IMR-90 (cell line): Measurements from ENCODE around the gene MREG. TPM values are rescaled to one million over a fixed set of nuclear protein-coding genes. Genes with fewer than 3 reads are reported as not detected.

Source experiments
- ATAC-seq: fragments of 200-7000 bp; cut with Tn5 transposase; 2 replicates; pipeline ENCODE4 v1.9.1; 2020; ENCODE audit warnings: low read depth, mild to moderate bottlenecking, moderate library complexity
- BruUV-seq: library from RNA; stranded (reverse); fragments of 400-500 nt; replicated peaks from 2 replicates; lab custom pipeline; 2021; lab: Mats Ljungman, UMichigan
- CTCF ChIA-PET: fragments of 300-600 bp; formaldehyde crosslinking; extraction: SDS; loops from one replicate; lab custom pipeline; 2021; ENCODE audit warnings: antibody characterized with exemption; lab: Yijun Ruan, JAX
- POLR2A ChIA-PET: fragments of 300-600 bp; sonication (Branson Sonifier 250); formaldehyde crosslinking; loops from one replicate; lab custom pipeline; 2022; ENCODE audit warnings: antibody characterized with exemption; ENCODE audit not compliant: unreplicated experiment; lab: Charles Lee
- DNase-seq: peaks from one replicate; pipeline ENCODE4 v3.0.0; 2013
- H2AFZ ChIP-seq: replicated peaks from 2 replicates; pipeline ENCODE3; 2013; ENCODE audit warnings: low read length, mild to moderate bottlenecking; ENCODE audit not compliant: poor library complexity
- H2AK5ac ChIP-seq: 2 replicates; pipeline ENCODE4 v1.6.1; 2013; ENCODE audit warnings: low read depth, low read length, inconsistent platforms
- H2AK9ac ChIP-seq: replicated peaks from 2 replicates; pipeline ENCODE3; 2013; ENCODE audit warnings: mild to moderate bottlenecking, low read depth, low read length, moderate library complexity; ENCODE audit not compliant: poor library complexity
- H2BK120ac ChIP-seq: 2 replicates; pipeline ENCODE4 v1.6.1; 2013; ENCODE audit warnings: low read depth, low read length, inconsistent platforms
- H2BK15ac ChIP-seq: 3 replicates; pipeline ENCODE4 v1.6.1; 2013; ENCODE audit warnings: low read depth, low read length, inconsistent platforms
- H2BK20ac ChIP-seq: 2 replicates; pipeline ENCODE4 v1.6.1; 2013; ENCODE audit warnings: low read depth, mild to moderate bottlenecking, inconsistent platforms, low read length, moderate library complexity
- H2BK5ac ChIP-seq: 2 replicates; pipeline ENCODE4 v1.6.1; 2013; ENCODE audit warnings: mild to moderate bottlenecking, low read depth, low read length, inconsistent platforms; ENCODE audit not compliant: poor library complexity, severe bottlenecking
- H3K14ac ChIP-seq: replicated peaks from 2 replicates; pipeline ENCODE4 v1.6.1; 2013; ENCODE audit warnings: low read depth, low read length, inconsistent platforms
- H3K18ac ChIP-seq: 2 replicates; pipeline ENCODE4 v1.6.1; 2013; ENCODE audit warnings: low read depth, low read length, control low read depth
- H3K23ac ChIP-seq: 2 replicates; pipeline ENCODE4 v1.6.1; 2013; ENCODE audit warnings: low read depth, low read length, inconsistent platforms
- H3K27ac ChIP-seq: 2 replicates; pipeline ENCODE4 v1.5.1; 2013; ENCODE audit warnings: mild to moderate bottlenecking, control low read depth, low read length; ENCODE audit not compliant: insufficient read depth
- H3K27me3 ChIP-seq: 2 replicates; pipeline ENCODE4 v1.6.1; 2013; ENCODE audit warnings: low read length; ENCODE audit not compliant: control insufficient read depth, insufficient read depth
- H3K36me3 ChIP-seq: 2 replicates; pipeline ENCODE4 v1.6.1; 2013; ENCODE audit warnings: low read length, mixed read lengths; ENCODE audit not compliant: control insufficient read depth, insufficient read depth
- H3K4ac ChIP-seq: 2 replicates; pipeline ENCODE4 v1.6.1; 2013; ENCODE audit warnings: low read depth, low read length, inconsistent platforms
- H3K4me1 ChIP-seq: 2 replicates; pipeline ENCODE4 v1.6.1; 2013; ENCODE audit warnings: low read length, mixed read lengths; ENCODE audit not compliant: control insufficient read depth, insufficient read depth
- H3K4me2 ChIP-seq: 2 replicates; pipeline ENCODE4 v1.6.1; 2013; ENCODE audit warnings: low read depth, mild to moderate bottlenecking, control low read depth, low read length, moderate library complexity
- H3K4me3 ChIP-seq: 2 replicates; pipeline ENCODE4 v1.5.1; 2013; ENCODE audit warnings: low read depth, mild to moderate bottlenecking, control low read depth, low read length, moderate library complexity; ENCODE audit not compliant: insufficient read depth
- H3K56ac ChIP-seq: 2 replicates; pipeline ENCODE4 v1.6.1; 2013; ENCODE audit warnings: low read length, inconsistent platforms; ENCODE audit not compliant: insufficient read depth; ENCODE audit errors: extremely low read depth
- H3K79me1 ChIP-seq, 2 experiments: 2 replicates each; pipeline ENCODE4 v1.6.1; 2013; ENCODE audit warnings: low read length in 2 of 2, inconsistent platforms in 1 of 2, low read depth in 1 of 2
- H3K9ac ChIP-seq: 2 replicates; pipeline ENCODE4 v1.6.1; 2013; ENCODE audit warnings: low read depth, low read length, control low read depth
- H3K9me1 ChIP-seq: 2 replicates; pipeline ENCODE4 v1.6.1; 2013; ENCODE audit warnings: low read length, inconsistent platforms; ENCODE audit not compliant: insufficient read depth
- H3K9me3 ChIP-seq: 2 replicates; pipeline ENCODE4 v1.6.1; 2013; ENCODE audit warnings: low read length; ENCODE audit not compliant: control insufficient read depth, insufficient read depth
- H4K20me1 ChIP-seq: 2 replicates; pipeline ENCODE4 v1.6.1; 2013; ENCODE audit warnings: low read length, inconsistent platforms; ENCODE audit not compliant: insufficient read depth
- H4K5ac ChIP-seq: 2 replicates; pipeline ENCODE4 v1.6.1; 2013; ENCODE audit warnings: mild to moderate bottlenecking, low read depth, low read length, control low read depth
- H4K8ac ChIP-seq, 2 experiments: 2 replicates each; pipeline ENCODE4 v1.6.1; 2013; ENCODE audit warnings: low read depth in 2 of 2, low read length in 2 of 2, control low read depth in 1 of 2, inconsistent platforms in 1 of 2
- H4K91ac ChIP-seq: 2 replicates; pipeline ENCODE4 v1.6.1; 2013; ENCODE audit warnings: low read depth, low read length, inconsistent platforms; ENCODE audit not compliant: insufficient read depth
- BHLHE40 ChIP-seq: fragments of 150-350 bp; IDR thresholded peaks from 2 replicates; pipeline ENCODE4 v1.6.1; 2016; ENCODE audit warnings: mild to moderate bottlenecking, low read depth, low read length
- CEBPB ChIP-seq: IDR thresholded peaks from 2 replicates; pipeline ENCODE4 v1.6.1; 2012; ENCODE audit warnings: low read depth, low read length, improper control_type of control experiment
- CHD1 ChIP-seq: IDR thresholded peaks from 2 replicates; pipeline ENCODE4 v1.6.1; 2012; ENCODE audit warnings: low read depth, low read length, improper control_type of control experiment
- FOS ChIP-seq: fragments of 150-350 bp; IDR thresholded peaks from 2 replicates; pipeline ENCODE4 v1.6.1; 2016; ENCODE audit warnings: low read depth, low read length
- MAFK ChIP-seq: IDR thresholded peaks from 2 replicates; pipeline ENCODE4 v1.6.1; 2012; ENCODE audit warnings: low read depth, low read length, improper control_type of control experiment
- MXI1 ChIP-seq: IDR thresholded peaks from 2 replicates; pipeline ENCODE4 v1.6.1; 2012; ENCODE audit warnings: low read depth, mild to moderate bottlenecking, low read length, moderate library complexity, borderline replicate concordance
- NFE2L2 ChIP-seq: fragments of 150-350 bp; IDR thresholded peaks from 2 replicates; pipeline ENCODE4 v1.6.1; 2016; ENCODE audit warnings: low read depth, mild to moderate bottlenecking, low read length
- POLR2A ChIP-seq: IDR thresholded peaks from 2 replicates; pipeline ENCODE4 v1.6.1; 2012; ENCODE audit warnings: mild to moderate bottlenecking, low read depth, low read length
- RAD21 ChIP-seq: IDR thresholded peaks from 2 replicates; pipeline ENCODE4 v1.6.1; 2012; ENCODE audit warnings: low read length, improper control_type of control experiment
- RCOR1 ChIP-seq: IDR thresholded peaks from 2 replicates; pipeline ENCODE4 v1.6.1; 2012; ENCODE audit warnings: mild to moderate bottlenecking, low read length, improper control_type of control experiment; ENCODE audit not compliant: insufficient replicate concordance
- RFX5 ChIP-seq: IDR thresholded peaks from 2 replicates; pipeline ENCODE4 v1.8.0; 2012; ENCODE audit warnings: low read depth, mild to moderate bottlenecking, low read length, moderate library complexity
- USF2 ChIP-seq: fragments of 150-350 bp; IDR thresholded peaks from 2 replicates; pipeline ENCODE4 v1.6.1; 2017; ENCODE audit warnings: mild to moderate bottlenecking, antibody characterized with exemption, low read length, low read depth
- WGBS, 2 experiments: methylation state at CpG; one replicate each; pipeline versions ENCODE4 v1.1.5 to v1.1.7; 2013; ENCODE audit warnings: missing lambda C conversion rate in 2 of 2; ENCODE audit not compliant: insufficient read length in 1 of 2; ENCODE audit errors: extremely low coverage in 2 of 2; 5-methylcytosine and 5-hydroxymethylcytosine counted together
- dilution Hi-C: fragments of 300-500 bp; cut with HindIII; formaldehyde crosslinking; loops from one replicate; pipeline ENCODE4 v1.14.3; 2018; ENCODE audit warnings: low sequenced_read_pairs; ENCODE audit not compliant: unreplicated experiment
- in situ Hi-C: fragments of 300-500 bp; cut with MboI; formaldehyde crosslinking; loops from 3 replicates; pipeline ENCODE4 v1.14.3; 2019; ENCODE audit warnings: low sequenced_read_pairs, inconsistent platforms, mixed read lengths
- intact Hi-C: fragments of 100-400 bp; cut with micrococcal nuclease; formaldehyde crosslinking; loops from 2 replicates; pipeline ENCODE4 v1.10.0; 2022
- polyA plus RNA-seq, 3 experiments: library from polyadenylated mRNA; depleted of rRNA; stranded (reverse); fragments of >200 nt; gene quantifications; 2 replicates each; pipeline ENCODE4 v1.2.3, GENCODE V29; 2012; ENCODE audit warnings: low replicate concordance in 1 of 3
- total RNA-seq: library from RNA; depleted of rRNA; stranded (reverse); fragments of >200 nt; gene quantifications from 2 replicates; pipeline ENCODE4 v1.2.3, GENCODE V29; 2012
- TF ChIP-seq, protein P1 (sequence below): conservative IDR thresholded peaks from 2 replicates; pipeline ENCODE4 v1.5.1; 2012; ENCODE audit warnings: mild to moderate bottlenecking, low read depth, low read length, improper control_type of control experiment

Gene MREG
- total and polyA plus RNA-seq, 2 of the 4 experiments (the other 2 are of a cell fraction), result 1.0 to 1.8 TPM

GRCh38 chr2:215985257-215985656 lies 28.1 kb downstream of the MREG start:
- H2BK20ac ChIP-seq, result no peak overlapping the region
- no peaks in the 10 kb centered on the region for H3K9me1 ChIP-seq
- H3K14ac ChIP-seq, result no peak overlapping the region
- H2AK5ac ChIP-seq, result no peak overlapping the region
- H3K18ac ChIP-seq, result no peak overlapping the region
- ATAC-seq, result no peak
- TF ChIP-seq FOS, result no peak
- no peak for TF ChIP-seq RAD21
- no peak for TF ChIP-seq BHLHE40
- TF ChIP-seq CEBPB, result no peak
- no peak for TF ChIP-seq USF2
- no peak for TF ChIP-seq CHD1
- no peak for TF ChIP-seq MXI1
- no peak for TF ChIP-seq MAFK
- no peak for TF ChIP-seq RCOR1
- TF ChIP-seq NFE2L2, result no peak
- TF ChIP-seq RFX5, result no peak
- TF ChIP-seq, protein P1, sequence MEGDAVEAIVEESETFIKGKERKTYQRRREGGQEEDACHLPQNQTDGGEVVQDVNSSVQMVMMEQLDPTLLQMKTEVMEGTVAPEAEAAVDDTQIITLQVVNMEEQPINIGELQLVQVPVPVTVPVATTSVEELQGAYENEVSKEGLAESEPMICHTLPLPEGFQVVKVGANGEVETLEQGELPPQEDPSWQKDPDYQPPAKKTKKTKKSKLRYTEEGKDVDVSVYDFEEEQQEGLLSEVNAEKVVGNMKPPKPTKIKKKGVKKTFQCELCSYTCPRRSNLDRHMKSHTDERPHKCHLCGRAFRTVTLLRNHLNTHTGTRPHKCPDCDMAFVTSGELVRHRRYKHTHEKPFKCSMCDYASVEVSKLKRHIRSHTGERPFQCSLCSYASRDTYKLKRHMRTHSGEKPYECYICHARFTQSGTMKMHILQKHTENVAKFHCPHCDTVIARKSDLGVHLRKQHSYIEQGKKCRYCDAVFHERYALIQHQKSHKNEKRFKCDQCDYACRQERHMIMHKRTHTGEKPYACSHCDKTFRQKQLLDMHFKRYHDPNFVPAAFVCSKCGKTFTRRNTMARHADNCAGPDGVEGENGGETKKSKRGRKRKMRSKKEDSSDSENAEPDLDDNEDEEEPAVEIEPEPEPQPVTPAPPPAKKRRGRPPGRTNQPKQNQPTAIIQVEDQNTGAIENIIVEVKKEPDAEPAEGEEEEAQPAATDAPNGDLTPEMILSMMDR, result no peak
- TF ChIP-seq POLR2A, result no peak
- no peak overlapping the region for H3K27ac ChIP-seq
- H3K79me1 ChIP-seq, result no peaks in the 10 kb centered on the region
- no peaks in the 10 kb centered on the region for H3K27me3 ChIP-seq
- BruUV-seq, result no TSS peak
- DNase-seq, result no peak
- no peak overlapping the region for H3K4ac ChIP-seq
- dilution Hi-C loops, result no loop called here
- H4K91ac ChIP-seq, result no peak overlapping the region
- no peaks in the 10 kb centered on the region for H4K20me1 ChIP-seq
- no peaks in the 10 kb centered on the region for H3K9me3 ChIP-seq
- no peak overlapping the region for H4K5ac ChIP-seq
- WGBS, 2 experiments, result no CpG with 5 or more reads among the region's 1 CpG
- no peak overlapping the region for H3K9ac ChIP-seq
- H2AFZ ChIP-seq, result no peak overlapping the region
- ChIA-PET POLR2A (no interaction called here), CTCF (no interaction called here)
- intact Hi-C loops, result no loop called here
- in situ Hi-C loops, result no loop called here
- no peak overlapping the region for H3K4me3 ChIP-seq
- H2AK9ac ChIP-seq, result no peak overlapping the region
- H3K56ac ChIP-seq, result no peak overlapping the region
- H4K8ac ChIP-seq, result no peak overlapping the region
- no peak overlapping the region for H2BK15ac ChIP-seq
- H3K23ac ChIP-seq, result no peak overlapping the region
- no peaks in the 10 kb centered on the region; the same call in 1 of the 2 replicates for H3K4me1 ChIP-seq
- no peaks in the 10 kb centered on the region for H3K36me3 ChIP-seq
- H3K4me2 ChIP-seq, result no peak overlapping the region
- no peak overlapping the region for H2BK120ac ChIP-seq
- H2BK5ac ChIP-seq, result no peak overlapping the region
